HG03520 (cell line): Measurements from ENCODE around the gene OR7C1.
"Not testable (repeated sequence)": the region's sequence is repeated elsewhere in the genome, so short reads cannot be mapped to it uniquely, and the experiment has no call there.

Source experiments
- ATAC-seq: cut with Tn5 transposase; IDR thresholded peaks from one replicate; pipeline ENCODE4 v1.9.1; 2021; ENCODE audit warnings: mild to moderate bottlenecking, moderate library complexity; ENCODE audit not compliant: unreplicated experiment

The OR7C1 gene

GRCh38 chr19:14835011-14835410 is at the start of gene OR7C1, which contains the start of gene OR7A5:
OR7C1 (minus strand) TSS chr19:14835185; CDS start chr19:14800136, 35,049 bp downstream.
OR7A5 (minus strand) TSS chr19:14835185; CDS start chr19:14828241, 6,944 bp downstream.
- ATAC-seq = no peak

- ATAC-seq = no peak
Observed at GRCh38 chr19:14871619-14872230, 36.7 kb upstream of the OR7C1 start.

GRCh38 chr19:14868497-14868896 is 33.5 kb upstream of the OR7C1 start:
- ATAC-seq = no peak

GRCh38 chr19:14848822-14849221 is 13.8 kb upstream of the OR7C1 start, which contains the start of gene OR7A10:
OR7A10 (minus strand) TSS chr19:14848922; CDS start chr19:14841877, 7,045 bp downstream.
- no peak for ATAC-seq

GRCh38 chr19:14843578-14843977 is 8.6 kb upstream of the OR7C1 start:
- no peak for ATAC-seq

GRCh38 chr19:14843169-14843568 is 8.2 kb upstream of the OR7C1 start:
- no peak for ATAC-seq

- no peak for ATAC-seq
Observed at GRCh38 chr19:14840206-14840605, 5.2 kb upstream of the OR7C1 start.

GRCh38 chr19:14837391-14837790 is 2.4 kb upstream of the OR7C1 start:
- no peak for ATAC-seq

GRCh38 chr19:14830702-14831101 is 4.3 kb downstream of the OR7C1 start:
- ATAC-seq = no peak

- ATAC-seq = no peak
Observed at GRCh38 chr19:14826006-14826405, 9.0 kb downstream of the OR7C1 start.

- ATAC-seq = no peak
Observed at GRCh38 chr19:14821937-14822336, 13.0 kb downstream of the OR7C1 start.

- ATAC-seq = no peak
Observed at GRCh38 chr19:14818588-14818987, 16.4 kb downstream of the OR7C1 start.

- ATAC-seq = no peak
Observed at GRCh38 chr19:14817052-14817451, 17.9 kb downstream of the OR7C1 start.

GRCh38 chr19:14814982-14815652 is 19.9 kb downstream of the OR7C1 start:
- no peak for ATAC-seq

- ATAC-seq = no peak
Observed at GRCh38 chr19:14809272-14810057, 25.5 kb downstream of the OR7C1 start.

- ATAC-seq = no peak
Observed at GRCh38 chr19:14804765-14805164, 30.2 kb downstream of the OR7C1 start.

GRCh38 chr19:14798760-14799159 is 36.2 kb downstream of the OR7C1 start:
- no peak for ATAC-seq

GRCh38 chr19:14796021-14796420 is 39.0 kb downstream of the OR7C1 start:
- ATAC-seq = no peak

- no peak for ATAC-seq
Observed at GRCh38 chr19:14795078-14795721, 39.8 kb downstream of the OR7C1 start.

GRCh38 chr19:14792250-14792649 is 42.7 kb downstream of the OR7C1 start:
- ATAC-seq = not testable (repeated sequence)

- ATAC-seq = no peak
Observed at GRCh38 chr19:14786421-14786851, 48.5 kb downstream of the OR7C1 start.
